AG10803 (cell line): ENCODE measurements around the gene AGAP3.

Source experiments
- DNase-seq: peaks from one replicate; pipeline ENCODE4 v3.0.0; 2010; ENCODE audit warnings: low read depth
- H3K4me3 ChIP-seq: 2 replicates; pipeline ENCODE4 v1.5.1; 2011; ENCODE audit warnings: mild to moderate bottlenecking, low read length, control low read depth
- TF ChIP-seq, protein P1 (sequence below): conservative IDR thresholded peaks from 2 replicates; pipeline ENCODE4 v1.5.1; 2011; ENCODE audit warnings: mild to moderate bottlenecking, low read length, control low read depth, inconsistent platforms

The AGAP3 gene

DNA sequence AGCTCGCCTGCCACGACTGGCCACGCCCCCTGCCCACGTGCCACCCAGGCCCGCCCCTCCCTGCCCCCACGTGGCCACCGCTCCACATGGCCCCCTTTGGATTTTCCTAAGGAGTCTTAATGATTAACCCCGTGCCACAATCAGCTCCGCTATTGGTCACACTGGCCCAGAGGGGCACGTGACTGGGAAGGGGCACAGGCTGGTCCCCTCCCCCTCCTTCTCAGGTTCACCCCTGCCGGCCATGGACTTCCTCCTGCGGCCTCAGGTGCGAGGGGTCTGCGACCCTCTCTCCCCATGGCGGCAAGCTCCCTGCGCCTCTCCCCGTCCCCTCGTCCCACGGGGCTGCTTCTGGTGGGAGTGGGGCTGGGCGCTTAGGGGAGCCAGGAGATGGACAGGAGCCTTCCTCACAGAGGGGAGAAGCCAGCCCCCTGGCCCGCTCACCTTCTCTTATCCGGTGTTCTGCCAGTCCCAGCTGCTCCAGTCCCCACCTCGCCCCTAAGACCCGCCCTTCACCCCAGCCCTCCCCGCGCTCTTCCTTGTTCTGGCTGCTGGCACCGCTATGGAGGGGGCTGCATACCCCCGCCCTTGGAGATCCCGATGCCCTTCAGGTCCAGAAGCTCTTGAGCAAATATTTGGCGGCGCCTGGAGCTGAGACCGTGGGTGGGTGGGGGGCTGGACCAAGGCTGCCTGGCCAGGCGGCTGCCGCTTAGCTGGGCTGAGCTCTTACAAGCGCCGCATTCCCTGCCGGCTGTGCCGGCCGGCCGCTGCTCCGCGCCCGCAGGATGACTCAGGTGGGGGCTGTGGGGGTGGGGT is 23.7 kb upstream of the AGAP3 start:
- H3K4me3 ChIP-seq, result peak overlapping the region; percentile 29
- peak; percentile 64 for DNase-seq
- TF ChIP-seq, protein P1, sequence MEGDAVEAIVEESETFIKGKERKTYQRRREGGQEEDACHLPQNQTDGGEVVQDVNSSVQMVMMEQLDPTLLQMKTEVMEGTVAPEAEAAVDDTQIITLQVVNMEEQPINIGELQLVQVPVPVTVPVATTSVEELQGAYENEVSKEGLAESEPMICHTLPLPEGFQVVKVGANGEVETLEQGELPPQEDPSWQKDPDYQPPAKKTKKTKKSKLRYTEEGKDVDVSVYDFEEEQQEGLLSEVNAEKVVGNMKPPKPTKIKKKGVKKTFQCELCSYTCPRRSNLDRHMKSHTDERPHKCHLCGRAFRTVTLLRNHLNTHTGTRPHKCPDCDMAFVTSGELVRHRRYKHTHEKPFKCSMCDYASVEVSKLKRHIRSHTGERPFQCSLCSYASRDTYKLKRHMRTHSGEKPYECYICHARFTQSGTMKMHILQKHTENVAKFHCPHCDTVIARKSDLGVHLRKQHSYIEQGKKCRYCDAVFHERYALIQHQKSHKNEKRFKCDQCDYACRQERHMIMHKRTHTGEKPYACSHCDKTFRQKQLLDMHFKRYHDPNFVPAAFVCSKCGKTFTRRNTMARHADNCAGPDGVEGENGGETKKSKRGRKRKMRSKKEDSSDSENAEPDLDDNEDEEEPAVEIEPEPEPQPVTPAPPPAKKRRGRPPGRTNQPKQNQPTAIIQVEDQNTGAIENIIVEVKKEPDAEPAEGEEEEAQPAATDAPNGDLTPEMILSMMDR, result no peak

DNA sequence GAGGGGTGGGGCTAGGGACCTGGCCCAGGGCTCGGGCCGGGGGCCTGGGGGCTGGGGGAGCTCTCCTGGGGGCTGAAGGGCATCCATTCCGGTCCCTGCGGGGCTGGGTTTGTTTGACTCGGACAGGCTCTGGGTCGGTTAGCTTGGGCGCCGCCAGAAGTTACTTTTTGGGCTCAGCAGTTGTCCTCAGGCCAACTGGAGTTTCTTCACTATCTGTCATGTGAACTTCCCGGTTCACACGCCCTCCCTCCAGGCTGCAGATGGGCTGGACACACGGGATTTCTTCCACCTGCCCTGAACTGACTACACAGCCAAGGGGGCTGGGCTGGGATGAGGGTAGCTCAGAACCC is 23.1 kb upstream of the AGAP3 start:
- peak; percentile 71 for DNase-seq
- 0 out of 2 replicates have a peak overlapping the region, but pooled peaks have one; percentile 7 for H3K4me3 ChIP-seq
- TF ChIP-seq, protein P1, result no peak

DNA sequence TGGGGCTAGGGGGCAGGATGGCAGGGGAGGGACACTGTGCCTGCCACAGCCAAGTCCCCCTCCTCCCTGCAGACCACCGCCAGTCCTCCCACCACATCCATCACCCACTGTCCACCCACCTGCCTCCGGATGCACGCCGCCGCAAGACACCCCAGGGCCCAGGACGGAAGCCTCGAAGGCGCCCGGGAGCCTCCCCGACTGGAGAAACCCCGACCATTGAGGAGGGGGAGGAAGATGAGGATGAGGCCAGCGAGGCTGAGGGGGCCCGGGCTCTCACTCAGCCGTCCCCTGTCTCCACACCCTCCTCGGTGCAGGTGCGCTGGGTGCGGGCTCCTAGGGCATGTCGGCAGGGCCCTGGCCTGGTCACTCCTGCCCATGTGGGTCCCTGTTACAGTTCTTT is 21.8 kb upstream of the AGAP3 start:
- TF ChIP-seq, protein P1, result no peak
- DNase-seq, result no peak

DNA sequence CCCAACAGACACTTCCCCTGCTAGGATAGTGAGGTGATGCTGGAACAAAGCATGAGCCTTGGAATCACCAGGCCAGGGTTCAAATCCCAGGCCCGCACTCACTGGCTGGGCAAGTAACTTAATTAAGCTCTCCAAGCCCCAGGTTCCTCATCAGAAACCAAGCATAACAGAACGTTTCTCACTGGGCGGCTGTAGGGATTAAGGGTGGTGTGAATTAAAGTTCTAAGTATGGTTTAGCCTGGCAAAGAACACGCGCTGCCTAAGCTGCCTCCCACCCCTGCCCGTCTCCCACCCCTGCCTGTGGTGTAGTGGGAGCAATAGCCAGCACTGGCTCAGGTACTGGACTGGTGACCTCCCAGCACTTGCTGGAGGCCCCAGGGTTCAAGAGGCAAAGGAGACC is 21.3 kb upstream of the AGAP3 start:
- TF ChIP-seq, protein P1, result no peak
- no peak overlapping the region for H3K4me3 ChIP-seq
- DNase-seq, result no peak

More for the DNA sequence above, 21.8 kb upstream of the AGAP3 start:
- no peak overlapping the region for H3K4me3 ChIP-seq

DNA sequence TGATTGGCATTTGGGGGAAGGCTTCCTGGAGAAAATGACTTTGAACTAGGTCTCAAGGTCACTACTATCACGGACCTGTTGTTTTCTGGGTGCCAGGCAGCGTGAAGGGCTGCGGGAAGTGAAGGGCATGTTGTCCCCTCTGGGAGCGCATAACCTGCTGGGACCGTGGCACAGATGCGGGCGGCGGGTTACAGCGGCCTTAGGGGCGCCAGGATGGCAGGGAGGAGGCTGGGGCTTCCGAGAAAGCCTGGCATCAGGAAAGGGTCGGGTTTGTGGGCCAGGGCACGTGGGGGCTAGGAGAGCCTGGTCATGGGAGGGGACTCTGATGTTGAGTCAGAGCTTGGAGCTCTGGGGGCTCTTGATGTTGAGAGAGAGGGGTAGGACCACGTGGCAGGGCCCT is 20.8 kb upstream of the AGAP3 start:
- H3K4me3 ChIP-seq, result no peak overlapping the region
- TF ChIP-seq, protein P1, result no peak
- no peak for DNase-seq

DNA sequence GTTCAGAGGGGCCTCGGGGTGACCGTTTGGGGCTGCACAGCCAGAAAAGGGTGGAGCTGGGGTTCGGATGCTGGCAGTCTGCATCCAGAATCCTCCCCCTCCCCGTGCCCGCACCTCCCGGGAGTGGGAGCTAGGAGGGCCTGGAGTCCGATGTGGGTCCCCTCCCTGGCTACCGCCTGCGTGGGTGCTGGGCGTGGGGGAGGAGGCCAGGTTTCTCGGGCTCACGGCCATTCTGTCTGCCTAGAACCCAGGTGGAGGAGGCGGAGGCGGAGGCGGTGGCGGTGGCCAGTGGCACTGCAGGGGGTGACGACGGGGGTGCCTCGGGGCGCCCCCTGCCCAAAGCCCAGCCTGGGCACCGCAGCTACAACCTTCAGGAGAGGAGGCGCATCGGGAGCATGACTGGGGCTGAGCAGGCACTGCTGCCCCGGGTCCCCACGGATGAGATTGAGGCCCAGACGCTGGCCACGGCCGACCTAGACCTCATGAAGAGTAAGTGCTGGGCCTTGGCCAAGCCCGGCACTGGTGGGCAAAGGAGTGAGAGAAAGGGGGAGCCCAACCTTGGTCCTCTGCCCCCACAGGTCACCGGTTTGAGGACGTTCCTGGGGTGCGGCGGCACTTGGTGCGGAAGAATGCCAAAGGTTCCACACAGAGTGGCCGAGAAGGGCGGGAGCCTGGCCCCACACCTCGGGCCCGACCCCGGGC is 19.9 kb upstream of the AGAP3 start:
- no peak for DNase-seq
- no peak overlapping the region for H3K4me3 ChIP-seq
- TF ChIP-seq, protein P1, result no peak
